ENCODE measurements around the gene YARS1.

Gene YARS1

DNA sequence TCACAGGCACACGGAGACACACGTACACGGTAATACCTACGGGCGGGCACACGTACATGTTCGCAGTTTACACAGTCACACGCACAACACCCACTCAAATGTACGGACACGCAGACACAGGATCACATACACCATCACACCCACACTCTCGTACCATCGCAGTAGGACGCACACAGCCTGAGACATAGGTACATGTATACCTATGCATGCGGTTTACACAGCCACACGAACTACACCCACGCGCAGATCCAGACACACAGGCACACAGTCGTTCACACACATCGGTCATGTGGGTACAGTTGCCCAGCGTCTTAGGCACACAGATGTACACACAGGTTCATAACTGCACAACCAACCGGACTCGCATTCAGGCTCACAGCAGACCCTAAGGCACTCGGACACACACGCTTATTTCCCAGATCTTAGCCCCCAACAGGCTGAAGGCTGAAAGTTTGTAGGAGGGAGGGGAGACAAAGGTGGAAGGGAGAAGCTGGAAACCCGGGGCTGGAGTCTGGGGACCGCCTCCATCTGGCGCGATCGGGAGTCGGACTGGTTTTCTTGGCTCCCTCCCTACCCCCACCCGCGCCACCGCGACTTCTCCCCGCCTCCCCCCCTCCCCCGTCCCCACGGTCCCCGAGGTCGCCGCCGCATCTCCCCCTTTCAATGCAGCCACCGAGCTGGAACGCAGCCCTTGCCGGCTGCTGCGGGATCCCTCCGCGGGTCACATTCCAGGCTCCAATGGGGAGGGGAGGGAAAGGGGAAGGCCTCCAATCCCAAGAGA is 62.7 kb downstream of the YARS1 start:
- TF ChIP-seq ZNF8 (CRISPR knock-in tag; IDR thresholded peaks at IDR 0.05) (no peak), ZFP3 (CRISPR knock-in tag; IDR thresholded peaks at IDR 0.05) (no peak), CSDC2 (CRISPR knock-in tag; IDR thresholded peaks at IDR 0.05) (no peak), RARB (CRISPR knock-in tag; IDR thresholded peaks at IDR 0.05) (no peak), ARNTL (CRISPR knock-in tag; IDR thresholded peaks at IDR 0.05; ENCODE audit: borderline replicate concordance, low read depth) (no peak), ZNF70 (CRISPR knock-in tag; IDR thresholded peaks at IDR 0.05) (no peak), BACH2 (CRISPR knock-in tag; IDR thresholded peaks at IDR 0.05; ENCODE audit: borderline replicate concordance) (no peak), ZC3H10 (CRISPR knock-in tag; IDR thresholded peaks at IDR 0.05) (no peak), TSHZ2 (CRISPR knock-in tag; IDR thresholded peaks at IDR 0.05) (no peak), CSRNP3 (CRISPR knock-in tag; IDR thresholded peaks at IDR 0.05) (no peak), ZFP30 (CRISPR knock-in tag; IDR thresholded peaks at IDR 0.05) (no peak), PPARA (CRISPR knock-in tag; IDR thresholded peaks at IDR 0.05; ENCODE audit: borderline replicate concordance) (no peak), ESRRG (CRISPR knock-in tag; IDR thresholded peaks at IDR 0.05) (no peak), ZNF565 (CRISPR knock-in tag; conservative IDR thresholded peaks at IDR 0.05; ENCODE audit: low read depth) (no peak), GLIS3 (CRISPR knock-in tag; IDR thresholded peaks at IDR 0.05) (no peak), ISL1 (CRISPR knock-in tag; IDR thresholded peaks at IDR 0.05) (no peak), SNAI2 (CRISPR knock-in tag; IDR thresholded peaks at IDR 0.05) (no peak), CREB5 (CRISPR knock-in tag; IDR thresholded peaks at IDR 0.05; ENCODE audit: low read depth) (no peak), PATZ1 (CRISPR knock-in tag; IDR thresholded peaks at IDR 0.05; ENCODE audit: borderline replicate concordance) (no peak)
- TF ChIP-seq, protein P1, sequence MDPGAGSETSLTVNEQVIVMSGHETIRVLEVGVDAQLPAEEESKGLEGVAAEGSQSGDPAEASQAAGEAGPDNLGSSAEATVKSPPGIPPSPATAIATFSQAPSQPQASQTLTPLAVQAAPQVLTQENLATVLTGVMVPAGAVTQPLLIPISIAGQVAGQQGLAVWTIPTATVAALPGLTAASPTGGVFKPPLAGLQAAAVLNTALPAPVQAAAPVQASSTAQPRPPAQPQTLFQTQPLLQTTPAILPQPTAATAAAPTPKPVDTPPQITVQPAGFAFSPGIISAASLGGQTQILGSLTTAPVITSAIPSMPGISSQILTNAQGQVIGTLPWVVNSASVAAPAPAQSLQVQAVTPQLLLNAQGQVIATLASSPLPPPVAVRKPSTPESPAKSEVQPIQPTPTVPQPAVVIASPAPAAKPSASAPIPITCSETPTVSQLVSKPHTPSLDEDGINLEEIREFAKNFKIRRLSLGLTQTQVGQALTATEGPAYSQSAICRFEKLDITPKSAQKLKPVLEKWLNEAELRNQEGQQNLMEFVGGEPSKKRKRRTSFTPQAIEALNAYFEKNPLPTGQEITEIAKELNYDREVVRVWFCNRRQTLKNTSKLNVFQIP (CRISPR knock-in tag; IDR thresholded peaks at IDR 0.05; ENCODE audit: borderline replicate concordance, low read depth), result no peak
- ATAC-seq, result peak; percentile 54

- ATAC-seq, result peak; percentile 93
Observed at GRCh38 chr1:32753532-32754316, 63.4 kb downstream of the YARS1 start.

More at GRCh38 chr1:32753532-32754316, 63.4 kb downstream of the YARS1 start:
- no peak for TF ChIP-seq PPARA (CRISPR knock-in tag; IDR thresholded peaks at IDR 0.05; ENCODE audit: borderline replicate concordance)
- TF ChIP-seq TOX (CRISPR knock-in tag; IDR thresholded peaks at IDR 0.05; ENCODE audit: borderline replicate concordance), result no peak
- TF ChIP-seq ISL1 (CRISPR knock-in tag; IDR thresholded peaks at IDR 0.05), result no peak
- 0 out of 2 replicates have a peak, but pooled peaks have one; percentile 20 for TF ChIP-seq PATZ1 (CRISPR knock-in tag; IDR thresholded peaks at IDR 0.05; ENCODE audit: borderline replicate concordance)
- no peak for TF ChIP-seq ZFP3 (CRISPR knock-in tag; IDR thresholded peaks at IDR 0.05)
- no peak for TF ChIP-seq GLIS3 (CRISPR knock-in tag; IDR thresholded peaks at IDR 0.05)
- TF ChIP-seq ZC3H10 (CRISPR knock-in tag; IDR thresholded peaks at IDR 0.05), result no peak

All from SK-N-SH treated with all-trans-retinoic acid at 6 μM for 48 hours (cell line).